SH-SY5Y (cell line): Measurements from ENCODE around the gene CDH8.

Source experiments
- GATA2 ChIP-seq: IDR thresholded peaks from 2 replicates; pipeline ENCODE4 v1.6.1; 2011; ENCODE audit warnings: mild to moderate bottlenecking, low read depth, low read length
- GATA3 ChIP-seq: IDR thresholded peaks from 2 replicates; pipeline ENCODE4 v1.6.1; 2011; ENCODE audit warnings: low read depth, mild to moderate bottlenecking, low read length, moderate library complexity

CDH8 gene

DNA sequence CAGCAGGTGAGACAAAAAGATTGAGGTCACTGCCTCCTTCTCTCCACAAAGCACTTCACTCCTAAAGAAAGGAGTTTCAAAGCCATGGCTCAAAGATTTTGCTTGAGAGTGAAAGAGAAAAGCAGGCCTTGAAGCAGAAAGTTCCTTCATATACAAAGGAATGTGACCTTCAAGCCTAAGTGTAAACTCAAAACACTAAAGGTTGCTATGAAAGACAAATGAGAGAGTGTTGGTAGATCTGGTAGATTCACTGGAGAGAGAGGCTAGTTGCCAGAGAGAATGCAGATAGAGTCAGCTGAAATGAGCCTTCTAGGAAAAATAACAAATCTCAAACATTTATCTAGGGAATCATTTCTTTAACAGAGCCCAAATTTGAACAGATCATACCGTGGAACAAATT lies 305.2 kb downstream of the CDH8 start:
- TF ChIP-seq GATA3 (no peak), GATA2 (no peak)

DNA sequence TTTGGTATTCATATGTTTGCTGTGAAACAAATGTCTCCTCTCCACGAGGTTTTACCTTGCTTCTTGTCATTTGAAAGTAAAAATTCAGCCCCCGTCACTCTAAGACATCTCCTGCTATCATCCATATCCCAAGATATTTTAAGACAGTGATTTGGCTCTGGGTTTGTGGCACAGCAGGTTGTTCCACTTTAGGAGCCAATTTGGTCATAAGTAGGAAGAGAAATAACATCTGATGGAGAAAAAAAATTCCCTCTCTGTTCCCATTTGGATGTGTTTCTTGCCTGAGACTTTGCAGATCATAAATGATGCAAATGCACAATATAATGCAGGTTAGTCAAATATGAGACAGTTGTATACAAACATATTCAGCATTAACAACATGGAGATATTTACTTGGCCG lies 309.5 kb downstream of the CDH8 start:
- no peak for TF ChIP-seq GATA3
- no peak for TF ChIP-seq GATA2

DNA sequence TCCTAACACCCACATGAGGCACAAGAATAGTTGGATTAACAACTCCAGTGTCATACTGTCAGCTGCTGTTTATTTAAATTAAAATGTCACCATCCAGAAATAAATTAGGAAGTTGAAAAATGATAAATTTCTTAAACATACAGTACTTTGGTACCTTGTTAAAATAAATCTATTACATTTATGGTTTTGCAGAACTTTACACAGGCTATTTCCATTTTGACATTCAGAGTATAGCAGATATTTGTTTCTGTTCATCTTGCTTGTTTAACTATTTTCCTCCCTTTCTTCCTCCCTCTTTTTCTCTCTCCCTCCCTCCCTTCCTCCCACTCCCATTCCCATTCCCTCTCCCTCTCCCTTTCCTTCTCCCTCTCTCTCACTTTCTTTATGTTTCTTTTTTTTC lies 310.1 kb downstream of the CDH8 start:
- TF ChIP-seq GATA3 (no peak), GATA2 (no peak)

DNA sequence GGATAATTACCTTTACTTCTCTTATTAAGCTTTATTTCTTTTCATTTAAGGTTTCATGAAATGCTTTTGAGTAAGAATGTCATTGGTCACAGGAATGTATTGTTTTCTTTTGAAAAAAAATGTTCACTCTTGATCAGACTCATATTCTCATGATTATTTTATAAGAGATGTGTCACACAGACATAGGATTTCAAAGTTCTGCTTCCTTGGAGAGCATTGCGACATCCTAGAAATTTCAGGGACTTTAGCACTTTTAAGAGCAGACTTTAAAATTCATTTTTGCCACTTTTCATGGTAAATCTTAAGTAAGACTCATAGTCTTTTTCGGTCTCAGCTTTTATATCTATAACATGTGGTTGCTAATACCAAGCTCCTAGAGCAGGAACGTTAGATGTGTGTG lies 314.7 kb downstream of the CDH8 start:
- TF ChIP-seq GATA2 (no peak), GATA3 (no peak)

DNA sequence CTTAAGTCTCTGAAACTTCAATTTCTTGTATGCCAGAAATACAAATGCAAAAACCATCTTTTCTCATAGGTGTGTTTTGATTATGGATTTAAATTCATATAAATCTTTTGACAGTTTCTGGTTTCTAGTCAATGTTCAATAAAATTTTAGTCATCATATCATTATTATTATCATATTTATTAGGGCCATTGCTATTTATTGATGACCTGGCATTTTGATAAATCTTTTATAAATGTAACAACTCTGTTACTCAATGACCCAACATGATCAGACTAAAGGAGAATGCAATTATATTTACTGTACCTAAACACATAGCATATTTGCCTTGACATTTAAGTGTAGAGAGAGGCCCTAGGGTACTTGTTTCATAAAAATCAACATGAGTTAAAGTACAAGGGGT lies 320.8 kb downstream of the CDH8 start:
- TF ChIP-seq GATA2: no peak
- no peak for TF ChIP-seq GATA3

DNA sequence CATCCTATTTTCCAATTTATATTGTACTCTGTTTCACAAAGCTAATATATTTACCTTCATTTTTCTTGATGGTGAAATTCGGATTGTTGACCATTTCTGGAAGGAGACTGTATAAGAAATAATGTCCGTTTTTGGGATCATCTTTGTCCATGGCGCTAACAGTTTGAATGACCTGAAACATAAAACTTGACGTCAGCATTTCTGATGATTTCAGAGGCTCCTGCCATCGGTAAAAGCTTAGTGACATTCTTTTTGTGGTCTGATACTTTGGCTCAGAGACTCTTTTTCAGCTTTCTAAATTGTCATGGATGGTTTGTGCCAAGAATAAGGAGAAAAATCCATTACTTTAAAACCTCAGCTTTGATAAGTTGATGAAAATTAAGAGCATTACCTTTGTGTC lies 322.5 kb downstream of the CDH8 start:
- TF ChIP-seq GATA3 (no peak), GATA2 (no peak)

DNA sequence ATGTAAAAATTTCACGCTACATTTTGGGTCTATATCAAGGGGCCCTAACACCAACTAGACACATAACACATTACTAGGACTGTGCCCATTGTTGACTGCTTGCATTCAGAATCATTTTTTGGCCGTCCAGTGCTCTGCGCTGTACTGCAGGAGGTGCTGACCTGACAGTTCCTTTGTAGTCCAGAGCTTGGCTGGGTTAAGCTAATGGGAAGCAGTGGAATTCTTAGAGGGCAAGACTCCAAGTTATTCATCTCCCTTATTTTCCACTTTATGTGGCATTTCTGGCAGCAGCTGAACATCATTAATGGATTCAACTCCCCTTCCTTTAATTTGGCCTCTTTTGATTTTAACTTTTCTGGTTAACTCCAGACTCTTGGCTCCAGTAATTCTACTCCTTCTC lies 351.7 kb downstream of the CDH8 start:
- no peak for TF ChIP-seq GATA2
- TF ChIP-seq GATA3: no peak

DNA sequence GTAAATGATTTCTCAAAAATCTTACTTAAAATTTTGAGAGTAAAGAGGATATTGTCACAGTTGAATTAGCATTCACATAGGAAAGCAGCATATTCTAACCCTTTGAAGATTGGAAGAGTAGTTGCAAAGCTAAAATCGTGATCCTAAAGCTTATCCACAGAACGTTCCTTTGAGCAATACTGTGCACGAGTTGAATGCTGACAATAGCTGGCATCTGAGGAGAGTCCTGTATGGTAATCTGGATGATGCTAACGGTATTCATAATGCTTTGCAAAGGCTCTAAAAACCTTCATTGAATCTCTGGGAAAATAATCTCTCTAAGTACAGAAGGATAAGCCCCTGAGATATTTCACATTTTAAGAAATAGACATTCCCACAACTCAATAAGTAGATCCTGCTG lies 354.6 kb downstream of the CDH8 start:
- TF ChIP-seq GATA3 (no peak), GATA2 (no peak)

DNA sequence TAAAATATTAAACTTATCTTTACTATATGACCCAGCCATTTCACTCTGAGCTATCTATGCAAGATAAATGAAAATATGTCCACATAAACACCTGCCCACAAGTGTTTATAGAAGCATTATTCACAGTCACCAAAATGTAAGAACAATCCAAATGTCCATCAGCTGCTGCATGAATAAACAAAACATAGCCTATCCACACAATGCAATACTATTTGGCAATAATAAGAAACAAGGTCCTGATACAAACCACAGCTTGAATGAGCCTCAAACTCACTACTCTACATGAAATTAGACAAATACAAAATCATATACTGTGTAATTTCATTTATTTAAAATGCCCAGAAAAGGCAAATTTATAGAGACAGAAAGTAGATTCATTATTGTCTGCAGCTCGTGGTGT lies 355.1 kb downstream of the CDH8 start:
- TF ChIP-seq GATA3: no peak
- TF ChIP-seq GATA2: no peak

DNA sequence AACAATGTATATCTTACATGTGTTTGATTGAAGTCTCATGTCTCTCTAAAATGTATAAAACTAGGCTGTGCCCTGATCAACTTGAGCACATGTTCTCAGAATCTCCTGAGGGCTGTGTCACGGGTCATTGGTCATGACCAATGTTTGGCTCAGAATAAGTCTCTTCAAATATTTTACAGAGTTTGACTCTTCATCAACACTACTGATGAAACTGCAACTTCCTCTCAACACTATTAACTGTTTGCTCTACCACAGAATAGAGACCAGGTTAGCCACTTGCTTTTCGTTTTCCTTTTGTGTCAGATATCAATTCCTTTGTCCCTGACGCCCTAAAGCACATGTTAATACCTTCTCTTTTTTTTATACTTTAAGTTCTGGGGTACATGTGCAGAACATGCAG lies 358.1 kb downstream of the CDH8 start:
- TF ChIP-seq GATA3 (no peak), GATA2 (no peak)

DNA sequence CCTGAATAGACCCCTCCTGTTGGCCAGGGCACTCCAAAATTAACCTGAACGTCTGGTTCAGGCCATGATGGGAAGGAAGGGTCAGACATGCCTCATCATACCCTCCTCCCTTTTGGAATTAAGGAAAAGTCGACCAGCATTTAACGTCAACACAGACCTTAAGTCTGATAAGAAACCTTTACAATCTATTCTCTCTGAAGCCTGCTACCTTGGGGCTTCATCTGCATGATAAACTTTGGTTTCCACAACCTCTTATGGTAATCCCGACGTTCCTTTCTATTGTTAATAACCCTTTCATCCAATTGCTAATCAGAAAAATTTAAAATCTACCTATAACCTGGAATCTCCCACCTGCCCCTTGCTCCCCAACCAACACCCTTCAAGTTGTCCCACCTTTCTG lies 358.5 kb downstream of the CDH8 start:
- TF ChIP-seq GATA3: no peak
- TF ChIP-seq GATA2: no peak

DNA sequence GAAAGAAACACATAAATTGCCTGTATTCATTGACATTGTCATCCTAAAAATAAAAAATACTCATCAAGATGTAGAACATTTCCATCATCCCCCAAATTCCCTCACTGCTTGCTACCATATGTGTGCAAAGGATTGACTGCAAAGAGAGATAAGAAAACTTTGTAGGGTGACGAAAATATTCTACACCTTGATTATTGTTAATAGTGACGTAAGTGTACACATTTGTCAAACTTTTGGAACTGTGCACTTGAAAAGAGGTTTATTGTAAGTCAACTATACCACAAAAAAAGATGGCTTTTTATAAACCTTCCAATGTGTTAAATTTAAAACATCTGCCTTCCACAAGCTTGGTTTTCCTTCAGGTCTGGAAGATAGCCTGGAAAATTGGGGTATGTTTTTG lies 359.5 kb downstream of the CDH8 start:
- TF ChIP-seq GATA2 (no peak), GATA3 (no peak)

DNA sequence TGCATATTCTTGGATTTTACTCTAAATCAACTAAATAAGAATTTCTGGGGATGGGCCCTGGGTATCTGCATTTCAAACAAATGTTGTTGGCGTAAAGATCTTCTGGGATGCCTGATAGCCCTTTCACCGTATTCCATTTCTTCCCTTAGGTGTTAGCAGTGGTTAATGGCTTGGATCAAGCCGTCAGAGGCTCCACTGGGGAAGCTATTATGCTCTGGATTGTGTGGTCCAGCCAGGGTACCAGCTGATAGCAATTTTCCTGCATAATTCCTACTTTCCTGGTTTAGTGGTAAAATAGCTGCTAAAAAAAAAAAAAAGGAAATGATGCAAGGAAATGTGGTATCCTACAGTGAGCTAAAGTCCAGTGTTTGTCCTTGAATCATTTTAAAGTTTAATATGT lies 365.1 kb downstream of the CDH8 start:
- TF ChIP-seq GATA2 (no peak), GATA3 (no peak)

DNA sequence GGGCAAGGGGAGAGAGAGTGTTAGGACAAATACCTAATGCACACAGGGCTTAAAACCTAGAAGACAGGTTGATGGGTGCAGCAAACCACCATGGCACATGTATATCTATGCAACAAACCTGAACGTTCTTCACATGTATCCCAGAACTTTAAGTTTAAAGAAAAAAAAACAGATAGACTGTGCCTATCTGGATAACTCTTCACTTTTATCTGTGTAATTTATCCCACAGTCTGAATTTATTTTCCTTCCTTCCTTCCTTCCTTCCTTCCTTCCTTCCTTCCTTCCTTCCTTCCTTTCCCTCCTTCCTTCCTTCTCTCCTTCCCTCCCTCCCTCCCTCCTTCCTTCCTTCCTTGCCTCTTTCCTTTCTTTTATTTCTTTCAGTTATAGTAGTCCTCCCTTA lies 370.7 kb downstream of the CDH8 start:
- no peak for TF ChIP-seq GATA2
- TF ChIP-seq GATA3: no peak

DNA sequence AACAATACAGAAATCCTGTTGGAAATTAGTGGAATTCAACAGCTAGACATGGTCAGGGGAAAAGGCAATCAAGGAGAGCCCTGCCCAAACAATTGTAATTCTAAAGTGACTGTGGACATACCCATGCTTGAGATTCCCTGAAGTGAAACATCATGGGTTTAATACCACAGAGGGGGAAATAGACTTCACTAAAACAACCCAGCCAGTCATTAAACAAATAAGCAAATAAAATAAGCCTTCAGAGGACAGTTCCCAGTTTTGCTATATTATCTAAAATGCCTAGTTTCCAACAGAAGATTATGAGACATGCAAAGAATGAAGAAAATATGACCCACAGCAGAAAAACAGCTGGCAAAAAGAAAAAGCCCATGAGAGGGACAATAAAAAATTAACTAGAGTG lies 376.3 kb downstream of the CDH8 start:
- TF ChIP-seq GATA3: no peak
- no peak for TF ChIP-seq GATA2

DNA sequence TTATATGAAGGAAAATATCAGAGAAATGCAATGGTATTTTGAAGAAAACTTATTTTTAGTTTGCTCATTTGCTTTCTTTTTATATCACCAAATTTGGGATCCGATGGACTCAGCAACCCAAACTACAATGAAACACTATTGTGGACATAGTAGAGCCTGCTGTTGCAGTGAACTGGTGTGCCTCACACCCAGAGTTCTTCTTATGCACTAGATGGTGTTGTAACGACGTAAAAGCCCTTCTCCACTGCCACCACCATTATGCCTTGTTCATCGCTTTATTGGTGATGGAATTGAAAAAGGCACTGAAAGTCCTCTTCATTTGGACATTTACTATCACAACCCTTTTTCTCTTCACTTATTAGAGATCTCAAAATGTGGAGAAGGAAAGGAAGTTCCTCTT lies 381.3 kb downstream of the CDH8 start:
- TF ChIP-seq GATA3: no peak

DNA sequence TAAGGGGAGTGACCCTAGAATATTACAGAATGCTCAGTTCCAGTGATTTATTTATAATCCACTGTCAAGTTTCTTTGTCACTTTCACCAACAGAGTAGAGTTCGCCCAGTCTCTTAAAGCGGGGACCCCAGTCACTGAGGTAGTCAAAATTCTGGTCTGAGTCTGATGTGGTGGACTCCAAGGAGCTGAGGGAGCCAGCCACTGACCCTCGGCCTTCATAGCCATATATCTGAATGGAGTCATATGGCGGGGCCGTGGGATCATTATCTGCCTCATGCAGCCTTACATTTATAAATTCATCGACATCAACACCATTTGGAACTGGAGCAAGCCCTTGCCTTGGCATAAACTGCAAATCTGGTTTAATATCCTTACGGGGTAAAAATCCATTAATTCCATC lies 382.7 kb downstream of the CDH8 start:
- no peak for TF ChIP-seq GATA2
- no peak for TF ChIP-seq GATA3

DNA sequence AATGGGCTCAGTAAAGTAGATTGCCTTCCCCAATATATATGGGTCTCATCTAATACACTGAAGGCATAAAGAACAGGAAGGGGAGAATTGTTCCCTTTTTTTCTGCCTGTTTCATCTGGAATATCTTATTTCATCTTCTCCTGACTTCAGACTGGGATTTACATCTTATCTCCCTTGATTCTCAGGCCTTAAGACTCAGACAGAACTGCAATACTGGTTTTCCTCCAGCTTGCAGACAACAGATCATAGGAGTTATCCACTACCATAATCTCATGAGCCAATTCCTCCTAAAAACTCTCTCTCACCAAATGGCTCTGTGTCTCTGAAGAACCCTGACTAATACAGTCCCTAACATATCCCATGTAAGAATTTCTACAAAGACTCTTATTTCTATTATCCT lies 390.7 kb downstream of the CDH8 start:
- TF ChIP-seq GATA2 (no peak), GATA3 (no peak)
